Activated CD4-positive, alpha-beta T cell treated with anti-CD3 and anti-CD28 coated beads, Interleukin-2, amount 50 U/mL, for 1 hour (primary cell): ENCODE data around the gene TNP2.
"Not testable (repeated sequence)": the region's sequence is repeated elsewhere in the genome, so short reads cannot be mapped to it uniquely, and the experiment has no call there.

Source experiments
- DNase-seq: peaks from one replicate; pipeline ENCODE4 v3.0.0-alpha.2; 2020

TNP2 gene

DNA sequence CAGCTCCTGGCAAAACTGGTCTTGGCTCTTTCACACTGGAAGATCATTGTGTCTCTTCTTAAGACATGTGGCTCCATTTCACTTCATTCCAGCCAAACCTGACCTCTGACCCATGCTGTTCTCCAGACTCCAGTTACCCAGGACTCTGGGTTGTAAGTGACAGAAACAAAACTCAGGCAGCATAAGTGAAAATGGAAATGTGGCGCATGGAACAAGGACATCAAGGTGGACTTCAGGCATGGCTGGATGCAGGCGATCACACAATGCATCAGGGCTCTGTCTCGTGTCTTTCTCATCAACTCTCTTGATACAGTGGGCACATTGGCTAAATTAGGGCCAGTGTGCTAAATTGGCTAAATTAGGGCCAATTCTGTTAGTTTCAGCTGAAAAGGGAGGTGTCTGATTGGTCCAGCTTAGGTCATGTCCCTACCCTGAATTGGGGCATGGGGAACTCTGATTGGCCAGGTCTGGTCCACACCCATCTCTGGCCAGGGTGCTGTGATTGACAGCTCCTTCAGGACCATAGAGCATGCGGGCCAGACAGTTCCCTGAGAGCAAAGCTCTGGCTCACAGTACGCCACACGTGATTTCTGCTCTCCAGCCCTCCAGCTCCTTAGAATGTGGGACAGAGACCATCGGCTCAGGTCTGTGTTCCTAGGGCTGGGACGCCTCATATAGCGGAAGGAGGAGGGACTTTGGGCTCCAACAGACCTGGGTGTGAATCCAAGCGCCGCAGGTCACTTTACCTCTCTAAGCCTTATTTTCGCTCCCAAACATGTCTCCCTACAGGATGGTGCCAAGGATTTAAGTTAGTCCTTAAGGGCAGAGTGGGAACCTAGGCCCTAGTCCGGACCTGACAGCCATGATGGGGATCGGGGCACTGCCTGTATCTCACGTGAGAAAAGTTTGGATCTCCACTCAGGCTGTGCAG, 30.6 kb downstream of the TNP2 start:
- DNase-seq: no peak

DNA sequence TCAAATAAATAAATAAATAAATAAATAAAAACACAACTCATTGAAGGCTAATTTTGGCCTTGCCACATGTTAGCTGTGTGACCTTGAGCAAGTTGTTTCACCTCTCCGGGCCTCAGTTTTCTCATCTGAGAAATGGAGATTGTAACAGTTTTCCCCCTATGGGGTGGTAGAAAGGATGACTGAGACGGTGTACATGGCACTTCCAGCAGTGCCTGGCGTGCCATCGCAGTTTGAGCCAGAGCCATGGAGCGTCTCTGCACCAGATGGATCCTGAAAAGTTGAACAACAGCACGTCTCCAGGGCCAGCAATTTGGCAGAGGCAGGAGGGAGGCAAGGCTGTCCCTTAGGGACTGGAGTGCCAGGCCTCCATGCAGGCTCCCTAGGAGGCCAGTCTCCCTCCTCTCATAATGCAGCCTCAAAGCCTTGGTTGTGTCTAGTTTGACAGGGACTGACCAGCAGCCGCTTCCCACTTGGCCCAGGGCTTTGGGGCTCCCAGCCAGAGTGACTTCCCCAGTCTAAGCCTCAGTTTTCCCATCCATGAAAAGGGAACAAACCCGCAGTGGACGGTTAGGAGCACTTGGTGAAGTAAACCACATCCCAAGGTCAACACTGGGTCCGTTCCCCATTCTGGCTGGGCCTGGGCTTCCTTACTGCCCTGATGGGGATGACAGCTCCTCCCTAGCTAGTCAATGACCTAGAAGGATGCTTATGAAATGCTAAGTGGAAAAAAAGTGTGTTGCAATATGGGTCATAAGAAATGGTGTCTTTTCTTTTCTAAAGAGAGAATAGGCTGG, 32.5 kb downstream of the TNP2 start:
- DNase-seq: no peak

DNA sequence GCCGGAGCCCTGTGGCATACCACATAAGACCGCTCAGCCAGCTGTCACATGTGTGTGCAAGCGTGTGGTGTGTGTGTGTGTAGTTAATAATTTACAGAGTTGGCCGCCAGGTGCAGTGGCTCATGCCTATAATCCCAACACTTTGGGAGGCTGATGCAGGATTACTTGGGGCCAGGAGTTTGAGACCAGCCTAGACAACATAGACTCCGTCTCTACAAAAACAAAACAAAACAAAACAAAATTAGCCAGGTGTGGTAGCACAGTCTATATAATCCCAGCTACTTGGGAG, 33.5 kb downstream of the TNP2 start:
- DNase-seq: no peak

DNA sequence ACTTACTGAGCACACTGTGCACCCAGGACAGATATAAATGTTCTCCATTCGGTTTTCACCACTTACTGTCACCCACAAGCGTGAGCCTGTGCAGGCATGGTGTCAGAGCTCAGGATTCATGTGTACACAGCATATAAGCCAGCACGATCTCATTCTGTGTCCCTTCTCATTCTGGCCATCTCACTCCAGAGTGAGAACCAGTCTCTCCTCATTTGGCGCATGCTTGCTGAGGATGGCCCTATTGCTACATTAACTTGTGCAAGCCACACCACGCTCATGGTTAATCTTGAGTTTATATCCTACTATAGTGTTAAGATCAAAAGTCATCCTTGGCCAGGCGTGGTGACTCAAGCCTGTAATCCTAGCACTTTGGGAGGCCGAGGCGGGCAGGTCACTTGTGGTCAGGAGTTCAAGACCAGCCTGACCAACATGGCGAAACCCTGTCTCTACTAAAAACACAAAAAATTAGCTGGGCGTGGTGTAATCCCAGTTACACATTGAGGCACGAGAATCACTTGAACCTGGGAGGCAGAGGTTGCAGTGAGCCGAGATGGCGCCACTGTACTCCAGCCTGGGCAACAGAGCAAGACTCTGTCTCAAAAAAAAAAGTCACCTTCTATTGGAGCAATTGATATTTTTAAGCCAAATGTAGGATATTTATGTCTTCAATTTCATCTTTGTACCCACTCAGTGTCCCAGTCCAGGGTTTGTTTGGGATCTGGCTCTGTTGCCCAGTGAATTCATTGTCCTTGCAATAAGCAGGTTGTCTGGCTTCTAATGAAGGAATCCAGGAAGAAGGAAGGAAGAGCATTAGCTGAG, 34.0 kb downstream of the TNP2 start:
- DNase-seq: no peak

DNA sequence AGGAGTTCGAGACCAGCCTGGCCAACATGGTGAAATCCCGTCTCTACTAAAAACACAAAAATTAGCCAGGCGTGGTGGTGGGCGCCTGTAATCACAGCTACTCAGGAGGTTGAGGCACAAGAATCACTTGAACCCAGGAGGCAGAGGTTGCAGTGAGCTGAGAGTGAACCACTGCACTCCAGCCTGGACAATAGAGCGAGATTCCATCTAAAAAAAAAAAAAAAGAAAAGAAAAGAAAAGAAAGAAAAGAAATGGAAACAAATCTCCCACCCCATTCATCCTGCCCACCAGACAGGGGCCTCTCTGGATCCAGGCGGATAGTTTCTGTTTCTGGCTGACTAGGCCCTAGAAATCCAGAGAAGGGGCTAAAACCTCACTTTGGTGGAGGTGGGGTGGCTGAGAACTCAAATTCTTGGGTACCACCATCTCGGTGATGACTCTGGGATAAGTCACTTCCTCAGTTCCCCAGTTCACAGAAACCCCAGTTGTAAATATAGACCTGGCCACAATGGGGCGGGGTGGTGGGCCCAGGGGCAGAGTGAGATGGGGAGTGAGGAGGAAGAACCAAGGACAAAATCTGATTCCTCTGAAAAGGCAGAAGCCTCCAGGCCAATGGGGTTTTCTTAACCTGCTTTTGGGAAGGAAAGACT, 35.3 kb downstream of the TNP2 start:
- DNase-seq: peak; percentile 44

DNA sequence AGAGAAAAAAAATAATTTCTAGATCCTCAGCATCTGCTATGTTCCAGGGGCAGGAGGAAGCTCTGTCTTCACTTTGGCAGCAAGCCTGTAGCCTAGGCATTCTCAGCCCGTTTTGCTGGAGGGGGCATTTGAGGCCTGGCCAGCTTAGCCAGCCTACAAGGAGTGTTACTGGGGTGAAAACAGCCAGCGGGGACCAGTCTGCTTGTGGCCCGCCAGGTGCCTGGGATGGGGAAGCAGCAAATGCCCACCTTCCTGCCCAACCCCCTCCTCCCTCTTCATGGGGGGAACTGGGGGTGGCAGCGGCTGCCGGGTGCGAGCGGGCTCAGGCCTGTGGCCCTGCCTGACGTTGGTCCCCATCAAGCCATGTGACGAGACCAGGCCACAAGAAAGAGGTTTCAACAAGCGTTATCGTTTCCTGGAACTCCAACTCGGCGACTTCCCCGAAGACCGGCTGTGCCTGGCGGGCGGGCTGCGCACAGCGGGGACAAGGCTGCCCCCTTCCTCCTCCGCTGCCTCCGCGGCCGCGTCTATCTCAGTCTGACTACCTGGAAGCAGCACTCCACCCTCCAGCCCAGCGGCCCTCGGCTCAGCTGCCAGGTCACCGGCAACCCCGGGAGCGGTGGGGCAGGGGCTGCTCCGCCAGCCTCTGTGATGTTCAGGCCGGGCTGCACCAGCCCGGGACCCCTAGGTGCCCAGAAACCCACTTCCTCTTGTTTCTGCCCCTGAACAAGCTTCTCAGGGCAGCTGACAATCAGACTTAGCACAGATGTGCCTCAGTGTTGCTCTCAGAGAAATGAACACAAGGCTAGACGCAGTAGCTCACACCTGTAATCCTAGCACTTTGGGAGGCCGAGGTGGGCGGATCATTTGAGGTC, 36.0 kb downstream of the TNP2 start:
- DNase-seq: peak; percentile 75

DNA sequence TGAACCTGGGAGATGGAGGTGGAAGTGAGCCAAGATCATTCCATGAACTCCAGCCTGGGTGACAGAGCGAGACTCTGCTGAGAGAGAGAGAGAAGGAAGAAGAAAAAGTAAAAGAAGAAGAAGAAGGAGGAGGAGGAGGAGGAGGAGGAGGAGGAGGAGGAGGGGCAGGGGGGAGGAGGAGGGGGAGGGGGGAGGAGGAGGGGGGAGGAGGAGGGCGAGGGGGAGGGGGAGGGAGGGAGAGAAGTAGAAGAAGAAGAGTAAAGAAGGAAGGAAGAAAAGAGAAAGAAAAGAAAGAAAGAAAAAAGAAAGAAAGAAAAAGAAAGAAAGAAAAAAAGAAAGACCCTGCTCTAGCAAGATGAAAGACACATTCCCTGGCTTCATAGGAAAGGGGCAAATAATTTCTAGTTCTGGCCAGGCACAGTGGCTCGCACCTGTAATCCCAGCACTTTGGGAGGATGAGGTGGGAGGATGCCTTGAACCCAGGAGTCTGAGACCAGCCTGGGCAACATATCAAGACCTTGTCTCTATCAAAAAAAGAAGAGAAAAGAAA, 36.7 kb downstream of the TNP2 start:
- no peak for DNase-seq

DNA sequence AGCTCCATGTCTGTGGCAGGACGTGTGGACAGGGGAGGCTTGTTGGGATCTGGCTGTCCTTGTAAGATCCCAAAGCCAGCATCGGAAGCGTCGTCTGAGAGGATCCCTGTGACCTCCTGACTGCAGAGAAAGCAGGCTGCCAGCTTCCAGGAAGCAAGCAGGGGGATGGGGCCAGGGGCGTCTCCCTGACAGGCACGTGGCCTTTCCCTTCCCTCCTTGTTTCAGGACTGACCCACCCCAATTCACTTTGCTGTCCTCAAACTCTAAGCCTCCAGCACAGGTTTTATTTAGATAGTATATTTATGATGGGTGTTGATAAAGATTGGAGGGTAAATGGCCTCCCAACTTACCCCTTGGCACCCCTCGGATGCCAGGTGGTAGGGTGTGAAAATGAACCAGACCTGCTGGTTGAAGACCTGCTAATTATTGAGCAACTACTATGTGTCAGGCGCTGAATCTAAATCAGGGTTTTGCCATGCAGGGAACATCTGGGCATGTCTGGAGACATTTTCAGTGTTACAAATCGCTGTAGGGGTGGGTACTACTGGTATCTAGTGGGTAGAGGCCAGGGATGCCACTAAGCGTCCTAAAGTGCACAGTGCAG, 37.7 kb downstream of the TNP2 start:
- DNase-seq: no peak

DNA sequence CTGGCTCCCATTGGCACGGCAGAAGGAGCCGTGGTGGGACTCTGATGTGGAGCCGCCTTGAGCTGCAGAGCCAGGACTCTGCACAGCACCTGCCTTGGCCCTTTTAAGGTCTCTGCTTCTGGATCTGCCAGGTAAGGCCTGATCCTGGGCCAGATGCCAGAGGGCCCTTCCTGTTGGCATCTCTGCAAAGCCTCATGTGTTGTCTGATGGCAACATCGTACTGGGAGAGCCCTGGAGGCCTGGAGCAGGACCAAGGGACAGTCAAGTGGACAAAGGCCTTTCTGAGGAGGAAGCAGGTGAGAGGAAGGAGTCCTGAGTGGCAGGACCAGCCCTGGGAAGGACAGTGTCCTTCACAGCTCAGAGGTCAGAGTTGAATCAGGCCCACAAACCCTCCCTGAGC, 39.2 kb downstream of the TNP2 start:
- DNase-seq: no peak

DNA sequence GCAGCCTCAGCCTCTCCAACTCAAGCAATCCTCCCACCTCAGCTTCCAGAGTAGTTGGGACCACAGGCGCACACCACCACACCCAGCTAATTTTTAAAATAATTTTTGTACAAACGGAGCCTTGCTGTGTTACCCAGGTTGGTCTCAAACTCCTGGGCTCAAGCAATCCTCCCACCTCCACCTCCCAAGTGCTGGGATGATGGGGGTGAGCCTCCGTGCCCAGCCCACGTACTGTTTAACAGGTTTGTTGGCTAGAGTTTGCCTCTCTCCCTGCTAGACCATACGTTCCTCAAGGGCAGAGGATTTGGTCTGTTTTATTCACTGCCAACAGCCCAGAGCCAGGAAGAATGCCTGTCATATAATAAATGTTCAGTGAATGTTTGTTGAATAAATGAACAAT, 39.7 kb downstream of the TNP2 start:
- DNase-seq: no peak

DNA sequence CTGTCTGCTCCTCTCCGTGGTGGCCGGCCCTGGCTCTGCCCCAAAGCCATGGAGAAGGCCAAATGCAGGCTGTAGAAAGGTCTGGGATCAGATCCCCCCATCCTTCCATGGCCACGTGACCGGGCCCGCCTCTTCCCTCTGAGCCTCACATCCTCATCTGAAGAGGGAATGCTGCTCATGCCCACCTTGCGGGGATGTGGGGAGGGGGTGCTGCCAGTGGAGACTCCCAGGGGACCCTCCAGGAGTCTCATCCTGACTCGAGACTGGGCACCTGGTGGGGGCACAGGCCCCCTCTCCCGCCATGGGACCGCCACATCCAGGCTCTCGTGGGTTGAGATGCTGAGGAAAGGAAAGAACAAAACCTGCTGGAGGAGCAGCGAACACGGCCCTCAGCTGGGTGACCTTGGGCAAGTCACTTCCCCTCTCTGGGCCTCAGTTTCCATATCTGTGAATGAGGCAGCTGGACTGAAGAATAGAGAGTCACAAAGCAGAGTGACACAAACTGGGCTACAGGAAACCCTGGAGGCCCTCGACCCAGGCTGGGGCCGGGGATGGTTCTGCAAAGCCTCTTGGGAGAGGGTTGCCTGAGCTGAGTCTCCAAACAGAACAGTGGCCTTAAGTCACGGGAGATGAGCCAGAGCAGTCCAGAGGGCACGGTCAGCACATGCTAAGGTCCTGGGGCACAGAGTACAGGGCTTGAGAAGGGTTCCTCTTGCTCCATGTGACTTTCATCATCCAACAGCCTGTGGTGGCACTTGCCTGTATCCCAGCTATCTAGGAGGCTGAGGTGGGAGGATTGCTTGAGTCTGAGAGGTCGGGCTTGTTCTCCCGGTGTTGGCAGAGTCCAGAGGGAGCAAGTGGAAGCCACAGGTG, 43.2 kb downstream of the TNP2 start:
- DNase-seq: no peak

DNA sequence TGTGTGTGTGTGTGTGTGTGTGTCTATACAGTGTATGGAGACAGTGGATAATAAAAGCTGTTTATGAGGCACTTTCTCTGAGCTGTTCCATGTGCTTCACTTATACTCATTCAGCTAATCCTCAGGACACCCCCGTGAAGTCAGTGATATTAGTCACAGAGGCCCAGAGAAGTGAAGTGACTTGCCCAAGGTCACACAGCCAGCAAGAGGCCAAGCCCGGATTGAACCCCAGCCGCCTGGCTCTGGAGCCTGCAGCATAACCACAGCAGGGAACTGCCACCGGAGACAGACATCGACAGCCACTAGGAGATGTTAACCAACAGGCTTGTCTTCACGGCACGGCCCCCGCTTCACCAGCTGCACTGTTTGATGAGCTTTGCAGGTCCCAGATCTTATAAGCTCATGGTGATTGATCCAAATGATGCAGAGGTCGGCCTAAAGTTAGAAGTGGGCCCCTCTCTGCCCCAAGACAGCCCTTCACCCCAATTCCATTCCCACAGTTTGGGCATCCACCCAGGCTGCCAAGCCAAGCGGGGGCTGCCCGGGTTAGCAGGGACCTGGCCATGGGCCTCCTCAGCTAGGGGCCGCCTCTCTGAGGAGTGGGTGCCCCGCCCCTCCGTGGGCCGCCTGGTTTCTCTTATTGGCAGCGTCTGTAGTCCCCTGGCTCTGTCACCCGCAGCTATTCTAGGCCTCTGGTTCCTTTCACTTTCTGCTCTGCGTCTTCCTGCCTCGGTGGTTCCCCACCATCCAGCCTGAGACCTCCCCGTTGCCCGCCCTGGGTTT, 44.0 kb downstream of the TNP2 start:
- peak; percentile 60 for DNase-seq

DNA sequence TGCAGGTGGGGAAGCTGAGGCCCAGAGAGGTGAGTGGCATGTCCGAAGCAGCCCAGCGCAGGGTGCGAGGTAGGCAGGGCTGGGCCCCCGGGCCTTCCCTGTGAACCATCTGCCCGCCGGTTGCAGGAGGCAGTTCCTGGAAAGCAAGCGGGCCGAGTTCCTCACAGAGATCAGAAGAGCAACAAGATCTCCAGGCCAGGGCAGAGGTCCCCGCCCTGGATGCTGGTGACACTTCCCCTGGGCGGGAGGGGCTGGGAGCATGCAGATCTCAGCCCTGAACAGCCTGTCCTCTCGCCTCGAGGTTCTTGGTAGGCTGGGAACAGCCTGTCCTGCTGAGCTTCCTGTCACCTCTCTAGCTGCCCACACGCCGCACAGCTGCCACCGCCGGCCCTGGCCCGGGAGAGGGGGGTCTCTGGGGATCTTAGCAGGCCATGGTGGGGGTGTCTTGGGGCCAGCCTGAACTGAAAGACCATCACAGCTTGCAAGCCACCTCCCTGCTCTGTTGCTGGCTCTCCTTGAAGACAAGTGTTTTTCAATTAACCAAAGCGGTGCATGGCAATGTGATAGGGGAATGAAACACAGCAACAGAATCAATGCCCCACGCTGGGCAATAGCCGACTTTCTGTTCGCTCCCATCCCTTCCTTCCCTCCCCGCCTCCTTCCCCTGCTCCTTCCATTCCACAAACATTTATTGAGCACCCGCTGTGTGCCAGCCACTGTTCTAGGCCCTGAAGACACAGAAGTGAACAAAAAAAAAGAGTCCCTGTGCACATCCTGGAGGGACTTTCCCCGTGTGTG, 44.8 kb downstream of the TNP2 start:
- DNase-seq: peak; percentile 37

DNA sequence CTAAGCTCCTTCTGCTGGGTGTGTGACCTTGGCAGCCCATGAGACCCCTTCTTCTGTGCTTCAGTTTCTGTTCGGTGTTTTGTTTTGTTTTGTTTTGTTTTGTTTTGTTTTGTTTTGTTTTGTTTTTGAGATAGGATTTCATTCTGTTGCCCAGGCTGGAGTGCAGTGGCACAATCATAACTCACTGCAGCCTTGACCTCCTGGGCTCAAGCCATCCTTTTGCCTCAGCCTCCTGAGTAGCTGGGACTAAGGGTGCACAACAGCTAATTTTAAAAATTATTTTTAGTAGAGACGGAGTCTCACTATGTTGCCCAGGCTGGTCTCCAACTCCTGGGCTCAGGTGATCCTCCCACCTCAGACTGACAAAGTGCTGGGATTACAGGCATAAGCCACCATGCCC, 48.6 kb downstream of the TNP2 start:
- not testable (repeated sequence) for DNase-seq

DNA sequence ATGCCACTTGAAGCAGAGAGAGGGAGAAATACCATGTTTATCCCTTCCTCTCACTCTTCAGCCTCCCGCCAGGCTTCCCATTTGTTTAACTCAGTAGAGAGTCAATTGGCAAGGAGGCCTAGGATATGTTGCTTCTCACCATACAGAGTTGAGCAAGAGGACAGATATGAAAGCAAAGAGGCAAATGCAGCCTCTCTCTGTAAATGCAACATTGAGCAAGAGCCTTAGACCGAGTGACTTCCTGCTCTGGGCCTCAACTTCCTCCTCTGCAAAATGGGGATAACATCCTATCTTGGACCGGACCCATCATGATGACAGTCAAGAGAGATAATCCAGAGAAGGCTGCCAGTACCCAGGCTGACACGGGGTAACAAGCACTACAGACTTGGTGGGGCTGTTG, 49.9 kb downstream of the TNP2 start:
- no peak for DNase-seq

DNA sequence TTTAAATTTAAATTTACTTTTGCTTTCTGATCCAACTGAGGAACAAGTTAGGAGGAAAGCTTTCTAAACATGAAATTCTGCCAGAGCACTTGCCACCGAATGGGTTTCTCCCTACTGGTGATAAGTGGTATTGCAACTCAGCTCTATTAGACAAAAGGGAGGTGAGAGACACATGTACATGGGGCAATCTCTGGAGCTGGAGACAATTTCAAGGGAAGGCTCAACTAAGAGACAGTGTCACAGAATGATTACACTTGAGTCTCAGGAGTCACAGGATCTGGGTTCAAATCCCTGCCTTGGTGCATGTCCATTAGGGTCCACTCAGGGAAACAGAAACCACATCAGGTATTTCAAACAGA, 50.5 kb downstream of the TNP2 start:
- no peak for DNase-seq
